Small intestine (tissue), 7 donors: ENCODE data around the gene DERL3. TPM values are rescaled to one million over a fixed set of nuclear protein-coding genes. Genes with fewer than 3 reads are reported as not detected.
A peak's percentile ranks its signal among the peaks of the same experiment; 100 is the strongest.

Experiments
- DNase-seq, 2 donors: peaks; one replicate each; pipeline versions ENCODE4 v3.0.0 to v3.0.0-alpha.2; 2013
- FAIRE-seq: peaks from 2 replicates; lab custom pipeline; 2012; peaks lifted over from hg19 to GRCh38; lab: Jason Lieb, UNC
- H3K27ac ChIP-seq, 3 donors: one replicate each; pipeline ENCODE4 v1.5.1; 2013; ENCODE audit warnings: low read length in 2 of 3, mild to moderate bottlenecking in 2 of 3, control low read depth in 1 of 3, inconsistent platforms in 1 of 3, low read depth in 1 of 3, moderate library complexity in 1 of 3
- H3K27me3 ChIP-seq, 3 donors: one replicate each; pipeline ENCODE4 v1.6.1; 2013; ENCODE audit warnings: low read length in 3 of 3, inconsistent platforms in 1 of 3; ENCODE audit not compliant: control insufficient read depth in 3 of 3, insufficient read depth in 3 of 3
- H3K36me3 ChIP-seq, 3 donors: one replicate each; pipeline ENCODE4 v1.6.1; 2013; ENCODE audit warnings: low read length in 3 of 3, inconsistent platforms in 1 of 3, low read depth in 1 of 3, mild to moderate bottlenecking in 1 of 3, moderate library complexity in 1 of 3; ENCODE audit not compliant: control insufficient read depth in 3 of 3, insufficient read depth in 2 of 3
- H3K4me1 ChIP-seq, 3 donors: one replicate each; pipeline ENCODE4 v1.6.1; 2013; ENCODE audit warnings: low read length in 2 of 3, inconsistent platforms in 1 of 3, low read depth in 1 of 3, mild to moderate bottlenecking in 1 of 3, moderate library complexity in 1 of 3; ENCODE audit not compliant: control insufficient read depth in 3 of 3, insufficient read depth in 2 of 3
- H3K4me3 ChIP-seq, 3 donors: one replicate each; pipeline ENCODE4 v1.5.1; 2013; ENCODE audit warnings: low read length in 3 of 3, control low read depth in 1 of 3, inconsistent platforms in 1 of 3, low read depth in 1 of 3, mild to moderate bottlenecking in 1 of 3, moderate library complexity in 1 of 3
- H3K9me3 ChIP-seq, 2 donors: one replicate each; pipeline ENCODE4 v1.6.1; 2013; ENCODE audit warnings: low read depth in 1 of 2, low read length in 1 of 2; ENCODE audit not compliant: control insufficient read depth in 2 of 2, insufficient read depth in 1 of 2
- WGBS, 3 donors: extraction: QIAGEN DNeasy Blood & Tissue Kit; methylation state at CpG; one replicate each; pipeline ENCODE4 v1.1.7; 2013; 5-methylcytosine and 5-hydroxymethylcytosine counted together
- polyA plus RNA-seq, 4 donors: library from polyadenylated mRNA; stranded (reverse) in 3 of 4; unstranded in 1 of 4; fragments of 200-250 nt in 3 of 4; fragments of 120-200 nt in 1 of 4; gene quantifications; one replicate each; pipeline versions ENCODE4 v1.2.1 to v1.2.3, GENCODE V29; 2013
- donor health status: healthy with polysubstance abuse.
- donor health status: control.
- donor health status: control.
- donor health status: Bipolar disorder and iron deficiency.
- donor health status: healthy.

The DERL3 gene
- polyA plus RNA-seq, 4 donors = 2.0 to 33.0 (median 14.1) TPM

- 1 to 3% (median 2%) methylated on average over 48 to 58 of the region's 58 CpGs for WGBS, 3 donors
Observed at GRCh38 chr22:23856721-23857605, 18.2 kb upstream of the DERL3 start.

DNA sequence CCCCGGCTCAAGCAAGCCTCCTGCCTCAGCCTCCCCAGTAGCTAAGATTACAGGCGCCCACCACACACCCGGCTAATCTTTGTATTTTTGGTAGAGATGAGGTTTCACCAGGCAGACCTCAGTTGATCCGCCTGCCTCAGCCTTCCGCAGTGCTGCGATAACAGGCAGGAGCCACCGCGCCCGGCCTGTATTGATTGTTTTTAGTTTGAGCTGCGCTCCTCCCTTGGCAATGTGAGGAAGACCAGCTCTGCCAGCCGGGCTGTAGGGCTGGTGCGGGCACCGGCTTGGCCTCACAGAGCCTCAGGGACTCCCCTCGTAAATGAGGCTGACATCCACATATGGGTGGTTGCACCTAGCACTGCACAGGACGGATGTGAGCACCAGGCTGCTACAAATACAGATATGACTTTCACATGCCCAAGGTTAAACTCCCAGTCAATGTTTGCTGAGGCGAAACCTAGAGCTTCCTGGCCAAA is 11.4 kb upstream of the DERL3 start:
- DNase-seq (peak; percentile 31 to 43), FAIRE-seq (no peak)
- no peak overlapping the region for H3K27ac ChIP-seq
- peaks cover 0 to 23% (median 0%) of the 10 kb centered on the region in 3 donors for H3K4me1 ChIP-seq
- H3K9me3 ChIP-seq = no peaks in the 10 kb centered on the region
- no peak overlapping the region for H3K4me3 ChIP-seq
- H3K36me3 ChIP-seq = no peaks in the 10 kb centered on the region
- 19 to 67% (median 30%) methylated on average over 16 of the region's 16 CpGs for WGBS, 3 donors
- H3K27me3 ChIP-seq = peaks cover 0 to 13% (median 0%) of the 10 kb centered on the region in 3 donors

More at GRCh38 chr22:23856721-23857605, 18.2 kb upstream of the DERL3 start:
- Histone ChIP-seq H3K27me3 (peaks cover 0 to 3% (median 0%) of the 10 kb centered on the region in 3 donors), H3K4me3 (peak overlapping the region; percentile 61 to 85 (median 65)), H3K9me3 (no peaks in the 10 kb centered on the region), H3K4me1 (peaks cover 0 to 9% (median 2%) of the 10 kb centered on the region in 3 donors), H3K27ac (peak overlapping the region; percentile 6 to 93 (median 81)), H3K36me3 (peaks cover 0 to 1% (median 0%) of the 10 kb centered on the region in 3 donors)
- FAIRE-seq = no peak
- DNase-seq = peak; percentile 31 to 77

DNA sequence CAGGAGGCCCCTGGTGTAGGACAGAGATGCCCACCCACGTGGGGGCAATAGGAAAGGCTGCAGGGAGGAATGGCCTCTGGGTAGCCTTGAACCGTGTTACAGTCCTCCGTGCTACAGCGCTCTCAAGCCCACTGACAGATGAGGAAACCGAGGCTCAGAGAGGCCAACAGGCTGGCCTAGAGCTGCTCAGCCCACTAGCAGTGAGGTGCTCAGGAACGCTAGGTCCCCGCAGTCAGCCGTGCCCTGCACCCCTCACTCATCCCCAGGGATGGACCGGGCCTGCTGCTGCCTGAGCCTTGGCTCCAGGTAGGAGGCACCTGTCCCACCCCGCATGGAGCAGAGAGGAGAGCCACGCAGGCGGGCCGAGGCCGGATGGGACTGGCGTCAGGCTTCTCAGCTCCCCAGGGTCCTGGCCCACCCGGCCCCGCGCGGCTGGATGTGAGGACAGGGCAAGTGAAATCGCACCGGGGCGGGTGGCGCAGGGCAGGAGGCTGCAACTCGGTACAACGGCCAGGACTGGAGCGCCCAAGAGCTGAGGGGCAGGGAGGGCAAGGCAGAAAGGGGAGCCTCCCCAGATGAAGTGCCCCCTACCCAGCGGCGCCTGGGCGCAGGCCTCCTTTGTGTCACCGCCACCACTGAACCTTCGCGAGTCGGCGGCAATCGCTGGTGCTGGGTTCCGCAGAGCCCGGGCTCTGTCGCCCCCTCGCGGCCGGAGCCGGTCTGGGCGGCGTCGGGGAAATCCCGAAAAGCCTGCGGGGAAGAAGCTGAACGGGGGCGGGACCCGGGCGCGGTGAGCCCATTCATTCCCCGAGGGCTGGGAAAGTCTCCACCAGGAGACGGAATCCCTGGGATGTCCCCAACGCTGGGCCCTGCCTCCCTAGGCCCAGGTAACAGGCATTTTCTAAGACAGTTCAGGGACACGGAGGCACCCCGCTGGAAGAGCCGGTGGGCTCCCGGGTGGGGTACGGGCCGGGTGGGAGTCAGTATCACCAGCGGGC is 10.5 kb upstream of the DERL3 start:
- H3K9me3 ChIP-seq = no peaks in the 10 kb centered on the region
- peak overlapping the region in 2 of 3 donors; percentile 11 to 27 for H3K4me3 ChIP-seq
- no peak overlapping the region for H3K27ac ChIP-seq
- WGBS, 3 donors = 24 to 30% (median 26%) methylated on average over 50 to 62 of the region's 62 CpGs
- no peaks in the 10 kb centered on the region for H3K36me3 ChIP-seq
- H3K27me3 ChIP-seq = peaks cover 0 to 13% (median 0%) of the 10 kb centered on the region in 3 donors
- FAIRE-seq (no peak), DNase-seq (peak; percentile 69 to 94)
- H3K4me1 ChIP-seq = peaks cover 0 to 29% (median 4%) of the 10 kb centered on the region in 3 donors

DNA sequence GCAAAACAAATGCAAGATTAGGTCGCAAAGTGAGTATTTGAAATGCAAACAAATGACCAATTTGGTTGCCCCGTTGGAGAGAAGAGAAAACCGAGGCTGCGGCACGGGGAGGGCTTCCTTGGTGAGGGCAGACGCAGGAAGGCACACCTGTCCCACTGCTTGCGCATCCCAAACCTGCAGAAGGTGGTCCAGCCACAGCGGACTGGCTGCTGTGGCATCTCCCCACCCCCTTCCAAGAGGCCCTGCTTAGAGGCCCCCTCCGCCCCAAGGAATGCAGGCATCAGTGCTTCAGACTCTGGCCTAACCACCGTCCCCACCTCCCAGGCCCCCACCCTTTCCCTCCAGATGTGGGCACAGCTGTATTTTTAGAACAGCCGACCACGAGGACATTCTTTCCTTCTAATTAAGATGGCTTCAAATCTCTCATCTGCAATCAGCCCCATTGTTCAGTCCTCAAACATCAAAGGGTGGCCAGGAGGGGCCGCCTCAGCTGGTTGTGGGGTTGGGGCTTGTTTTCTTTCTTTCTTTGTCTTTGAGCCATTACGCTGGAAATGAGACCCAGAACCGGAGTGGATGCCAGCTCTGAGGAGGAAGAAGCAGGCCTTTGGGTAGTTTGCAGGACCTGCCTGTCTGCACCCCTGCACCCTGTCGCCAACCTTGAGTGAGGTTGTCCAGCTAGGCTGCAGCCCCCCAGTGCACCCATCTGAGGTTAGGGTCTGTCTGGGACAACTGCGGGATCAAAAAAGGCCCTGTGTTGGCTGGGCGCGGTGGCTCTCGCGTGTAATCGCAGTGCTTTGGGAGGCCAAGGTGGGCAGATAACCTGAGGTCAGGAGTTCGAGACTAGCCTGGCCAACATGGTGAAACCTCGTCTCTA is 9.4 kb upstream of the DERL3 start:
- no peak for DNase-seq
- no peak overlapping the region for H3K4me3 ChIP-seq
- H3K9me3 ChIP-seq = no peaks in the 10 kb centered on the region
- no peak overlapping the region for H3K27ac ChIP-seq
- WGBS, 3 donors = 79 to 82% (median 82%) methylated on average over 24 of the region's 24 CpGs
- no peaks in the 10 kb centered on the region for H3K36me3 ChIP-seq
- peaks cover 0 to 13% (median 0%) of the 10 kb centered on the region in 3 donors for H3K27me3 ChIP-seq
- peaks cover 0 to 30% (median 4%) of the 10 kb centered on the region in 3 donors for H3K4me1 ChIP-seq
- no peak for FAIRE-seq

- H3K4me3 ChIP-seq = no peak overlapping the region
- FAIRE-seq = no peak
- H3K9me3 ChIP-seq = no peaks in the 10 kb centered on the region
- peaks cover 0 to 15% (median 0%) of the 10 kb centered on the region in 3 donors for H3K27me3 ChIP-seq
- H3K27ac ChIP-seq = peak overlapping the region in 1 of 3 donors; percentile 47
- 83 to 89% (median 87%) methylated on average over 16 to 18 of the region's 18 CpGs for WGBS, 3 donors
- no peaks in the 10 kb centered on the region for H3K36me3 ChIP-seq
- DNase-seq = no peak
- peaks cover 0 to 30% (median 4%) of the 10 kb centered on the region in 3 donors for H3K4me1 ChIP-seq
Observed at GRCh38 chr22:23847310-23847920, 8.6 kb upstream of the DERL3 start.

DNA sequence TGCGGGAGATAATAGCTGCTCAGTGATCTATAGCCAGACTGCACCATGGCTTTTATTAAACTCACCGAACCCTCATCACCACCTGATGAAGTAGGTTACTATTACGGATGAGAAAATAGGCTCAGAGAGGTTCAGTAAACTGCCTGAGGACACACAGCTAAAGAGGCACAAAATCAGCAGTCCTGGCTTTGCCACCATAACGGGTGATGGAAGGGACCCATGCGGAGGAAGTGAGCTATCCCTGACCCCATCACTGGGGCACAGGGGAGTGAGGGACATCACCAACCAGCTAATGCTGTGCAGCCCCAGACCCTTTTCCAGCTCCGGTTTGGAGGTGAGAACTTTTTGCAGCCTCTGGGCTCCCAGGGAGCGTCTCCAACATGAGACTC is 7.3 kb upstream of the DERL3 start:
- peaks cover 0 to 30% (median 4%) of the 10 kb centered on the region in 3 donors for H3K4me1 ChIP-seq
- FAIRE-seq = no peak
- 84 to 91% (median 89%) methylated on average over 7 of the region's 7 CpGs for WGBS, 3 donors
- DNase-seq = no peak
- H3K9me3 ChIP-seq = no peaks in the 10 kb centered on the region
- H3K27ac ChIP-seq = peak overlapping the region in 1 of 3 donors; percentile 47
- H3K36me3 ChIP-seq = no peaks in the 10 kb centered on the region
- H3K4me3 ChIP-seq = no peak overlapping the region
- H3K27me3 ChIP-seq = peaks cover 0 to 14% (median 0%) of the 10 kb centered on the region in 3 donors
